ENCODE measurements around the gene TBC1D20.

TBC1D20 gene

GRCh38 chr20:438571-439469 lies 23.5 kb downstream of the TBC1D20 start:
- DNase-seq (ENCODE audit: low read depth in 2 of 2): peak in 1 of 2 donors; percentile 7

DNA sequence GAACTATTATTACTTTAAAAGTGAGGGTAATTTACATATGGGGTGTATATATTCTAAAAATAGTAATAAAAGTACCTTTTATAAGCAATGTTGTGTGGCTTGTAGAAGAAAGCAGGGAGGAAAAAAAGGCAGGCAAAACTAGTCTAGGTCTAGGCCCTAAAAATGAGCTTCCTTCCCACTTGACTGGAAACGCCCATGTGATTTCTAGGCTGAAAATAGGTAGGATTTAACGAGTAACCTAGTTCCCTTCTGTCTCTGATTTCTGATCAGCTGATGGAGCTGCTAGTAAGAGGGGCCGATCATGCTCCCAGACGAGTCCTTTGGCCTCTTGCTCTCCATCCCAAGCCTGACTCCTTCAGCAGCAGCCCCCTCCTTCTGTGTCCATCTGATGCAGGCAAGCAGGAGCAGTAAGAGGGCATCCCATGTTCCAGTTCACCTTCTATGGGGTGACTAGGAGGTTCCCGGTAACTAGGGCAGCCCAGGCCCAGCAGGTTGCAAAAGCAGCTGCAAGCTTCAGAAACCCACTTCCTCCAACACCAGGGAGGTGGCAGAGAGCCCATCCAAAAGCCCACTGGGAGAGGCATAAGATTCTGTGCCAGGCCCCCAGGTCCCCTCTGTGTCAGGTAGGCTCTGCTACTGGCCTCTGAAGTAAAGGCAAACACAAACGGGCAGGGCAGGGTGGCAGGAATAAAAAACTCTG lies 24.4 kb downstream of the TBC1D20 start:
- no peak for DNase-seq (ENCODE audit: low read depth in 2 of 2)

- DNase-seq (ENCODE audit: low read depth in 2 of 2): no peak
These were observed 25.9 kb downstream of the TBC1D20 start for GRCh38 chr20:436476-436875.

GRCh38 chr20:435558-435957 lies 26.8 kb downstream of the TBC1D20 start:
- no peak for DNase-seq (ENCODE audit: low read depth in 2 of 2)

DNA sequence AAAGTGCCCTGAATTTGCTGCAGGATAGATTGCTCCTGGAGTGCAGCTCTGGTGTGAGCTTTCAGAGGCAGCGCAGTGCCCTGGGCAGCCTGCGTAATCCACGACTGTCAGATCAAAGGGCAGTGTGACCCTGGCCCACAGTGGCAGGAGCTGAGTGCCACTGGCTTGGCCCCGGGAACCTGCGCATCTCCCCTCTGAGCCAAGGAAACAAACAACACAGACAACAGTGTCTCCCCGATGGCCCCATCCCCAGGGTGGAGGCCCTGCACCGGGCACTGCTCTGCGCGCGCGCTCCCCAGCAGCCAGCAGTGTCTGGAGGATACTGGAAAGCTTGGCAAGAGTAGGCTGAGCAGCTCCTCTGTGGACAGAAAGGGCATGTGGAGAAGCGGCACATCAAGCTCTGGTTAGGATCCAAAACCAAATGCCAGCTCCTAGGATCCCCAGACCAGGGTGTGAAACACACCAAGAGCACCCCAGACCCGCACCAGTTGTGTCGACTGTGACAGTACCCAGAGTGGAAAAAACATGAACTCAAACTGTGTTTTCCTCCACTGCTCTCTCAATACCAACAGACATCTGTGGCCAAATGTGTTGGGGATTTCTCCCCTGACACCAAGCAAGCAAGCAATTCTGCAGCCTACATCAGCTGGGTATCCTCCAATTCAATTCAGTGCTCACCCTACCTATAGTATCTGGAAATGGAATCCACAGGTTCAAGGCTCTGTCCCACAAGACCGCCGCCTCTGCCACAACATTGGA lies 27.5 kb downstream of the TBC1D20 start:
- no peak for DNase-seq (ENCODE audit: low read depth in 2 of 2)

GRCh38 chr20:434221-434620 lies 28.1 kb downstream of the TBC1D20 start:
- DNase-seq (ENCODE audit: low read depth in 2 of 2): no peak

DNA sequence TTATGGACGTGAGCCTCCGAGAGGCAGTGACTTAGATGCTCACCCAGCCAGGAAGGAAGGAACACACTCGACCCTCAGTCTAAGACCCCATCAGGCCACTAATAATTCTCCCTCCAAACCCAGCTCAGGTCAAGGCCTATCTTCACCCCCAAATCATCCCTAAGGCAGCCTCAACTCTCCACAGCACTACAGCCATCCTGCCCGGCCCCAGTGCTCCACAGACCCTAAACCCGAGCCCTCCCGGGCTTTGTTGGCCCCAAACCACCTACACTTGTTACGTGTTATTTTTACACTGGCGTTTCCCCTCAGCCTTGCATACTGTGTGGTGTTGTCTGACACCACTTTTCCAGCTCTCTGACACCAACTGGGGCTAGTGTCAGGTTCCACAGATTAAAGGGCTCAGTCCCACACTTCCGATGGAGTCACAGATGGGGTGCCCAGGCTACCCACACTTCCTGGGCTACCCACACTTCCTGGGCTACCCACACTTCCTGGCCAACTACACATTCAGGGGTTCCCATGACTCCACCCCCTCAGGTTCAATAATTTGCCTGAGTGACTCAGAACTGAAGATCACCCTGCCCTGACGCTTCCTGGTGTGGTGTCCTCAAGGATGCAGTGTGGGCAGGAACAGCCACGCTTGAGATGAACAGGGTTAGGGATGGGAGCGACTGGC lies 28.9 kb downstream of the TBC1D20 start:
- peak; percentile 17 to 23 for DNase-seq (ENCODE audit: low read depth in 2 of 2)

DNA sequence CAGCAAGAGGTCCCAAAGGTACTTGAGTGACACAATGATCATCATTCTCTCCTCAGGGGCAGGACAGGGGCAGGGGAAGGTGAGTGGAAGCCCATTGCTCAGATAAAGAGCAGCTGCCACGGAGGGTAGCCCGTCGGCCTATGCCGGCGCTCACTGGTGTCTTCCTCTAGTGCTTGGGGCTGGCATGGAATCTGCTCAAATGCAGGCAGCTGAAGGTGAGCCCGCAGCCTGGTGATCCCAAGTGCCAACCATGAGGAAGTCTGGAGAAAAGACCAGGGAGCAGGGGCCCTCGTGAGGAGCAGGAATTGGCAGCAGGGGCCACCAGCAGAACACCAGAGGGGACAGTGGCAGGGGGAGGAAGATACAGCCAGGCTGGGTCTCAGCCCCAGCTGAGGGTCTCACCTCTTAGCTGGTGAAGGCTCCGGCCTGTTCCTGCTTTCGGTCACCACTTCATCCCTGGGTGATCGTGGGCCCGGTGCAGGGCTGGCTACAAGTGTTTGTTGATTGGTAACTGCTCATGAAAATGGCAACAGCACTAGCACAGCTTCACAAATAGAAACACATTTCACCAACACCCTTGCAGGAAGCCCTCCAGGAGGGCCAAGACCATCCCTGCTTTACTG lies 29.5 kb downstream of the TBC1D20 start:
- DNase-seq (ENCODE audit: low read depth in 2 of 2): no peak

- no peak for DNase-seq (ENCODE audit: low read depth in 2 of 2)
These were observed 30.1 kb downstream of the TBC1D20 start for GRCh38 chr20:432208-432607.

- no peak for DNase-seq (ENCODE audit: low read depth in 2 of 2)
These were observed 31.1 kb downstream of the TBC1D20 start for GRCh38 chr20:431012-431904.

- DNase-seq (ENCODE audit: low read depth in 2 of 2): no peak
These were observed 32.0 kb downstream of the TBC1D20 start for GRCh38 chr20:430091-430999.

DNA sequence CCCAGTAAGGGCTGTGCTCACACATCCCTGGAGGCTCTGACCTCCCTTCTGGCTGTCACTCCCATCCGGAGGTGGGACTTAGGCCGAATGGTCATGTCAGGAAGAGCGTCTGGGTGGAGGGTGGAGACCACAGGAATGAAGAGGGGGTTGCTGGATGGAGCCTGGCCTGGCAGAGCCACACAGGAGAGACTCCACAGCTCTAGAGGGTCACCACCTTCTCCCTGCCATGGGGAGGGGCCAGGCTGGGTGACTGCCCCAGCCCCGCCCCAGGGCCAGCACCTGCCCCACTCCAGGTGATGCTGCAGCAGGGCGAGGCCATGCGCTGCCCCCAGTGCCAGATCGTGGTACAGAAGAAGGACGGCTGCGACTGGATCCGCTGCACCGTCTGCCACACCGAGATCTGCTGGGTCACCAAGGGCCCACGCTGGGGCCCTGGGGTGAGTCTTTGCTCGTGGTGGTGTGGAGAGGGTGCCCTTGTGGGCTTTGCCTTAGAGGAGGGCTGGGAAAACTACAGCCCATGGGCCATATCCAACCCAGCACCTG lies 33.6 kb downstream of the TBC1D20 start:
- no peak for DNase-seq (ENCODE audit: low read depth in 2 of 2)

- DNase-seq (ENCODE audit: low read depth in 2 of 2): no peak
These were observed 34.3 kb downstream of the TBC1D20 start for GRCh38 chr20:427849-428657.

- DNase-seq (ENCODE audit: low read depth in 2 of 2): no peak
These were observed 34.9 kb downstream of the TBC1D20 start for GRCh38 chr20:427401-427800.

DNA sequence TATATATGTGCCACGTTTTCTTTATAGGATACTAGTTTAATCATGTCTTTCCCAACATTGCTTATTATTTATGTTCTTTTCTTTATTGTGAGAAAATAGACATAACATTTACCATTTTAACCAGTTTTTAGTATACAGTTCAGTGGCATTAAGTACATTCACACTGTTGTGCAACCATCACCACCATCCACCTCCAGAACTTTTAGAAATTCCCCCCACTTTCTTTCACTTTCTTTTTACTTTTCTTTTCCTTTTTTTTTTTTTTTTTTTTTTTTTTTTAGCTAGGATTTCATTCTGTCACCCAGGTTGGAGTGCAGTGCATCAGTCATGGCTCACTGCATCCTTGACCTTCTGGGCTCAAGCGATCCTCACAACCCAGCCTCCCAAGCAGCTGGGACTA lies 35.8 kb downstream of the TBC1D20 start:
- DNase-seq (ENCODE audit: low read depth in 2 of 2): no peak

DNA sequence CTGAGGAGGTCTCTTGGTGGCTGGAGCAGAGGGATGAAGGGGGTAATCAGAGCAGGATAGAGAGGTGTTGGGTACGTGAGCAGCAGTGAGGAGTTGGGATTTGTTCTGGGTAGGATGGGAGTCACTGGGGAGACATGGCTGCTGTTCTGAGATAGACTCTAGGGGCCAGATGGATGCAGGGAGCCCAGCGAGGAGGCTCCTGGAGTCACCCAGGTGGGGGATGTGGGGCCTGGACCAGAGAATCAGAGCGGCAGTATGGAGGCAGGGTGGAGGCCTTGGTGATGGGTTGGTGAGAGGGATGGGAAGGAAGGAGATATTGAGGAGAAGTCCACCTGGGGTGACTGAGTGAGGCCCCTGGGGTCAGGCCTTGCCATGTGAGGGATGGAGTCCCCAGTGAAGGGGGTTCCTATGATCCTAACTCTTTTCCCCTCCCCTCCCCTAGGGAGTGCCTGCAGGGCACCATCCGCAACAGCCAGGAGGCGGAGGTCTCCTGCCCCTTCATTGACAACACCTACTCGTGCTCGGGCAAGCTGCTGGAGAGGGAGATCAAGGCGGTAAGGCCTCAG lies 40.6 kb downstream of the TBC1D20 start:
- no peak for DNase-seq (ENCODE audit: low read depth in 2 of 2)

DNA sequence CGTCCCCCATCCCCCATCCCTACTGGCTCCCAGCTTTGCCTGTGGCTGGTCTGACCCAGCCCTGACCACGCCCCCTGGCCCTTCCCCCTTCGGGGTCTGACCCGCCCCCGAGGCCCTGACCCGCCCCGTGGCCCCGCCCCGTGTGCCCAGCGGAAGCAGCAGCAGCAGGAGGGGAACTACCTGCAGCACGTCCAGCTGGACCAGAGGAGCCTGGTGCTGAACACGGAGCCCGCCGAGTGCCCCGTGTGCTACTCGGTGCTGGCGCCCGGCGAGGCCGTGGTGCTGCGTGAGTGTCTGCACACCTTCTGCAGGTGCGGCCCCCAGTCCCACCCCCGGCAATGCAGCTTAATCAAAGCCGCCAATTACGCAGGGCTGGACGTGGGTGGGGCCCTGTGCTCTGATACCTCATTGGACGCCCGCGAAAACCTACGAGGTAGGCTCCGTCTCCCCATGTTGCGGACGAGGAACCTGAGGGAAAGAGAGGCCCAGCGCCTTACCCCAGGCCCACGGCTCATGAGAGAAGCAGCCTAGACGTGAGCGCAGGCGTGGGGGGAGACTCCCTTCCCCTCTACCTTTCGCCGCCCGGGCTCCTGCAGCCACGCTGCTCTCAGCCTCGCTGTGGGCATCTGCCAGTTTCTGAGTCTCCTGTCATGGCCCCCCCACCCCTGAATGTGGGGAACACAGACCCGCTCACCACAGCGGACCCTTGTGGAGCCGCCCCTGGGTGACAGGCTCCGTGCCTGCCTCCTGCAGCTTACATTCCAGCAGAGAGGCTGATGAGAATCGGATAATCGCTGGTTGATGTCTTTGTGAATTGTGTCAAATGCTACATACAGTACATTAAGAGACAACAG lies 41.4 kb downstream of the TBC1D20 start:
- DNase-seq (ENCODE audit: low read depth in 2 of 2): no peak
